Tibial artery (tissue), 4 donors: ENCODE measurements around the gene GPRC5D.

ENCODE experiments used
- DNase-seq, 2 donors: peaks; one replicate each; pipeline ENCODE4 v3.0.0-alpha.2; 2019
- H3K27ac ChIP-seq, 2 donors: fragments of 200-600 bp; sonication (generic) in 1 of 2; 1 replicate in 1 of 2; 2 replicates in 1 of 2; pipeline ENCODE4 v1.5.1; 2018 to 2019; ENCODE audit warnings: mild to moderate bottlenecking in 1 of 2
- H3K27me3 ChIP-seq, 2 donors: fragments of 200-600 bp; sonication (generic) in 1 of 2; one replicate each; pipeline versions ENCODE4 v1.5.1 to v1.6.0; 2016 to 2019
- H3K36me3 ChIP-seq, 3 donors: fragments of 200-600 bp; sonication (generic) in 2 of 3; one replicate each; pipeline ENCODE4 v1.5.1; 2016 to 2019; ENCODE audit warnings: mild to moderate bottlenecking in 2 of 3
- H3K4me1 ChIP-seq, 4 donors: fragments of 200-600 bp; sonication (generic) in 2 of 4; 1 replicate in 3 of 4; 2 replicates in 1 of 4; pipeline ENCODE4 v1.5.1; 2016 to 2019
- H3K4me3 ChIP-seq, 2 donors: fragments of 200-600 bp; sonication (generic) in 1 of 2; 1 replicate in 1 of 2; 2 replicates in 1 of 2; pipeline ENCODE4 v1.5.1; 2018 to 2019; ENCODE audit warnings: mild to moderate bottlenecking in 2 of 2
- H3K9me3 ChIP-seq, 3 donors: fragments of 200-600 bp; sonication (generic) in 1 of 3; one replicate each; pipeline ENCODE4 v1.5.1; 2016 to 2019
- intact Hi-C: fragments of 100-400 bp; cut with DNase I; formaldehyde crosslinking; loops from one replicate; pipeline ENCODE4 v1.15.0; 2023; ENCODE audit warnings: low total_unique reads
- TF ChIP-seq, protein P1 (sequence below), 2 experiments: fragments of 200-600 bp in 1 of 2; fragments of 450-650 bp in 1 of 2; IDR thresholded peaks; one replicate each; pipeline ENCODE4 v1.5.1; 2017 to 2019; ENCODE audit warnings: antibody characterized with exemption in 2 of 2, mild to moderate bottlenecking in 1 of 2, moderate library complexity in 1 of 2

The GPRC5D gene

DNA sequence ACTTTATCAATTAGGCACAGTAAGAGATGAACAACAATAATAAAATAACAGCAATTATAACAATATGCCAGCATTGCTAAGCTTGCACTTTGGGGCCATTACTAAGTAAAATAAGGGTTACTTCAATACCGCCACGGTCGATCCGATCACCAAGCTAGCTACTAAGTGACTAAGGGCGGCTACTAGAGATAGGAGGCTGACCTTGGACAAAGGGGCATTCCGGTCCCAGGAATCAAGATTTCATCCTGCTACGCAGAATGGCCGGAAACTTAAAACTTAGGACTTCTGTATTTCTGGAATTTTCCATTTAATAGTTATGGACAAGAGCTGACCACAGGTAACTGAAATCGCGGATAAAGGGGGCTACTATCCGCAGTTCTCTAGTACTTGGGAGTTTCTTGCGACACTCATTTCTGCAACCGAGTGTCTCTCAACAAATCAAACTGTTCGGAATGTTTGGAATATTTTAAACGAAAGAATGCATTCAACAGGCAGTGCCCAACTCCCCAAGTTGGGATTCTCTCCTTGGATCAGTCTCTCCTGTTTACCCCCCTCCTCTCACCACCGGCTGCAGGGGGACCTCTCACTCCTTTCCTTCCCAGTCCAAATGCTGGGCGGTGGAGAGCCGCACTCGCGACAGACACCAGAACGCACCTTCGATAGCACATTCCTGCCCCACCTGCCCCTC lies 47.4 kb upstream of the GPRC5D start:
- Histone ChIP-seq H3K4me3 (peak overlapping the region; percentile 69 to 82), H3K36me3 (no peaks in the 10 kb centered on the region), H3K9me3 (no peaks in the 10 kb centered on the region), H3K27me3 (no peaks in the 10 kb centered on the region), H3K4me1 (peaks cover 0 to 41% (median 17%) of the 10 kb centered on the region in 4 donors), H3K27ac (peak overlapping the region; percentile 81 to 90)
- intact Hi-C loops, result no loop called here
- DNase-seq, result no peak
- TF ChIP-seq, protein P1, sequence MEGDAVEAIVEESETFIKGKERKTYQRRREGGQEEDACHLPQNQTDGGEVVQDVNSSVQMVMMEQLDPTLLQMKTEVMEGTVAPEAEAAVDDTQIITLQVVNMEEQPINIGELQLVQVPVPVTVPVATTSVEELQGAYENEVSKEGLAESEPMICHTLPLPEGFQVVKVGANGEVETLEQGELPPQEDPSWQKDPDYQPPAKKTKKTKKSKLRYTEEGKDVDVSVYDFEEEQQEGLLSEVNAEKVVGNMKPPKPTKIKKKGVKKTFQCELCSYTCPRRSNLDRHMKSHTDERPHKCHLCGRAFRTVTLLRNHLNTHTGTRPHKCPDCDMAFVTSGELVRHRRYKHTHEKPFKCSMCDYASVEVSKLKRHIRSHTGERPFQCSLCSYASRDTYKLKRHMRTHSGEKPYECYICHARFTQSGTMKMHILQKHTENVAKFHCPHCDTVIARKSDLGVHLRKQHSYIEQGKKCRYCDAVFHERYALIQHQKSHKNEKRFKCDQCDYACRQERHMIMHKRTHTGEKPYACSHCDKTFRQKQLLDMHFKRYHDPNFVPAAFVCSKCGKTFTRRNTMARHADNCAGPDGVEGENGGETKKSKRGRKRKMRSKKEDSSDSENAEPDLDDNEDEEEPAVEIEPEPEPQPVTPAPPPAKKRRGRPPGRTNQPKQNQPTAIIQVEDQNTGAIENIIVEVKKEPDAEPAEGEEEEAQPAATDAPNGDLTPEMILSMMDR (IDR thresholded peaks at IDR 0.05), result no peak

DNA sequence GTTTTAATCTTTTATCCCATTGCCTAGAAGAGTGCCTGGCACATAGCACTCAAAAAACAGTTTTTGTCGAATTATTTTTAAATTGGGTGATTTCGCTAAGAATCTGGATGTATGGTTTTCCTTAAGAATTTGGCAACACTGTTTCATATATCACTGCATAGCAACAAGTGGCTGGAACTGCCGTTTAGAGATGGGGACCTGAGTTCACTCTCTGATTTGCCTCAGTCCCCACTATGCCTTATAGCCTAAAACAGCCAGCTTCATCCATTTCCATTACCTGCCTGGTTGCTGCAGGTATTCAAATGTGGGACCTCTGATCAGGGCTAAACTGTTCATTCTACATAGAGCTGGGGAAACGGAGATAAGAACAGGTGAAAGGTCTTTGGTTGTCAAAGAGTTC lies 46.3 kb upstream of the GPRC5D start:
- no peaks in the 10 kb centered on the region for H3K27me3 ChIP-seq
- no peak overlapping the region for H3K27ac ChIP-seq
- TF ChIP-seq, protein P1 (IDR thresholded peaks at IDR 0.05), result no peak
- no peaks in the 10 kb centered on the region for H3K36me3 ChIP-seq
- intact Hi-C loops, result no loop called here
- no peak for DNase-seq
- no peaks in the 10 kb centered on the region for H3K9me3 ChIP-seq
- H3K4me3 ChIP-seq, result no peak overlapping the region
- H3K4me1 ChIP-seq, result peaks cover 0 to 41% (median 17%) of the 10 kb centered on the region in 4 donors

DNA sequence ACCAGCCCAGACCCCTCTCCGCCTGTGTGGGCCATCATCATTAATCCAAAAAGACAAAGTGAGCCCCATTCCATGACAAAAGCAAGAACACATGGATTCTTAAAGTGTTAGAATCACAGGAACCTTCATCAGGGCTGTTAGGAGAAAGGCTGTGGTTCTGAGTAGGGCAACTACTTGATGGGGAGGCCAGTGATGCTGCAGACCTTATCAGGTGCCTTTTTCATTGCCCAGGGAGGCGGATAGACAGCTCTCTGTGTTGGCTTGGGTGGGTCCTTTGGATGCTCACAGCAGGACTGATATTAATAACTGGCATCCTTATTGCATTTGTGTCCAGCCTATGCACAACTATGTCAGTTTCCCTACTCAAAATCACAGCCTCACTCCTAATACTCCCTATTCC lies 45.8 kb upstream of the GPRC5D start:
- intact Hi-C loops, result no loop called here
- Histone ChIP-seq H3K9me3 (no peaks in the 10 kb centered on the region), H3K27ac (no peak overlapping the region), H3K4me3 (no peak overlapping the region), H3K36me3 (no peaks in the 10 kb centered on the region), H3K4me1 (peaks cover 0 to 41% (median 17%) of the 10 kb centered on the region in 4 donors), H3K27me3 (no peaks in the 10 kb centered on the region)
- no peak for DNase-seq
- TF ChIP-seq, protein P1 (IDR thresholded peaks at IDR 0.05), result no peak

DNA sequence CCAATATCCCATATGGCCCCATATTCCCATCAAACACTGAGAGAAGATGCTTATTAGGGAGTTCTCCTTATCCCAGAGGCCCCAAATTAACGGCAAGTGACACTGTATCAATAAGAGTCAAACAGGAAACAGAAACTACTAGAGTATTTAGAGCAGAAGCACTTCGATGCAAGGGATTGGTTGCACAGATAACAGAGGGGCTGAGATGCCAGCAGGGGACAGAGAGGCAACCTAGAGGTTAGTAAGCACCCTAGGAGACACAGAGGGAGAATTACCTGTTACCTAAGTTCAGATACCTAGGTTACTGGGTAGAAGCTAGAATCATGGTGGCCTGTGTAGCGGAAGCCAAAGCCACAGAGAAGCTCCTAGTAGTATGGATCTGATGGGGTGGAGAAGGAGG lies 45.2 kb upstream of the GPRC5D start:
- intact Hi-C loops, result no loop called here
- Histone ChIP-seq H3K27me3 (no peaks in the 10 kb centered on the region), H3K9me3 (no peaks in the 10 kb centered on the region), H3K4me1 (peaks cover 0 to 38% (median 20%) of the 10 kb centered on the region in 4 donors), H3K36me3 (no peaks in the 10 kb centered on the region), H3K4me3 (no peak overlapping the region), H3K27ac (no peak overlapping the region)
- no peak for DNase-seq
- TF ChIP-seq, protein P1 (IDR thresholded peaks at IDR 0.05), result no peak

DNA sequence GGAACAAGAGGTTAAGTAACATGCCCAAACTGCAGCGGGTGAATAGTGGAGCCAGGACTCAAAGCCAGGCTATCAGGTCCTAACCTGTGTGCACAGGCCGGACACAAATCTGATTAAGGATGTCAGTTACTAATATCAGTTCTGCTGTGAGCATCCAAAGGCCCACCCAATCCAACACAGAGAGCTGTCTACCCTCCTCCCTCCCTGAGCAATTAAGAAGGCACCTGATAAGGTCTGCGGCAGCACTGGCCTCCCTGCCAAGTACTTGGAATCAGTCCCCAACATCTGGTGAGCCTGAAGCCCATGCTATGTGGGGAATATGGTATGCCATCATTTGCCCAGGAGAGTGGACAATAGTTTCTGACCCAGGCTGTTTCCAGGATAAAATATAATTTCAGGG lies 44.2 kb upstream of the GPRC5D start:
- peaks cover 0 to 31% (median 23%) of the 10 kb centered on the region in 4 donors for H3K4me1 ChIP-seq
- TF ChIP-seq, protein P1 (IDR thresholded peaks at IDR 0.05), result no peak
- H3K36me3 ChIP-seq, result no peaks in the 10 kb centered on the region
- no peaks in the 10 kb centered on the region for H3K9me3 ChIP-seq
- no peak overlapping the region for H3K27ac ChIP-seq
- intact Hi-C loops, result no loop called here
- H3K27me3 ChIP-seq, result no peaks in the 10 kb centered on the region
- no peak overlapping the region for H3K4me3 ChIP-seq
- DNase-seq, result no peak
